ENCODE measurements around the gene MIEF1.

Gene MIEF1

DNA sequence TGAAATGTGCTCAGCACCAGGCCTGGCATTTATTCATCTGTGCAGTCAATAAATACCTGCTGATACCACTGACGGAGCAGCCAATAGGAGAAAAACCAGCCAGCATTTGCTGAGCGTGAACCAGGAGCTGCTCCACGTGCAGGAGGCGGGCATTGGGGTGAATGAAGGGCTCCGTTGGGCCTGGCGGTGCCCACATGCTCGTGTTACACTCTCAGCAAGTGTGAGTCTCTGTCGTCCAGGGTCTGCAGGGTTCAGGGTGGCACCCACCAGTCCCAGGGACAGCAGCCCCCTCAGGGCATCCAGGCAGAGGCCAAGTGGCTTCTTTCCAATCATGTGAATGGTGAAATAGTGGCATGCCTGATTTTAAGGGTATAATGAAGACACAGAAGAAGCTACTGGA, 34.6 kb downstream of the MIEF1 start:
- no peak for DNase-seq (ENCODE audit: low read depth)
- TF ChIP-seq, protein P1, sequence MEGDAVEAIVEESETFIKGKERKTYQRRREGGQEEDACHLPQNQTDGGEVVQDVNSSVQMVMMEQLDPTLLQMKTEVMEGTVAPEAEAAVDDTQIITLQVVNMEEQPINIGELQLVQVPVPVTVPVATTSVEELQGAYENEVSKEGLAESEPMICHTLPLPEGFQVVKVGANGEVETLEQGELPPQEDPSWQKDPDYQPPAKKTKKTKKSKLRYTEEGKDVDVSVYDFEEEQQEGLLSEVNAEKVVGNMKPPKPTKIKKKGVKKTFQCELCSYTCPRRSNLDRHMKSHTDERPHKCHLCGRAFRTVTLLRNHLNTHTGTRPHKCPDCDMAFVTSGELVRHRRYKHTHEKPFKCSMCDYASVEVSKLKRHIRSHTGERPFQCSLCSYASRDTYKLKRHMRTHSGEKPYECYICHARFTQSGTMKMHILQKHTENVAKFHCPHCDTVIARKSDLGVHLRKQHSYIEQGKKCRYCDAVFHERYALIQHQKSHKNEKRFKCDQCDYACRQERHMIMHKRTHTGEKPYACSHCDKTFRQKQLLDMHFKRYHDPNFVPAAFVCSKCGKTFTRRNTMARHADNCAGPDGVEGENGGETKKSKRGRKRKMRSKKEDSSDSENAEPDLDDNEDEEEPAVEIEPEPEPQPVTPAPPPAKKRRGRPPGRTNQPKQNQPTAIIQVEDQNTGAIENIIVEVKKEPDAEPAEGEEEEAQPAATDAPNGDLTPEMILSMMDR (IDR thresholded peaks at IDR 0.05; ENCODE audit: low read length, missing control alignments), result no peak

DNA sequence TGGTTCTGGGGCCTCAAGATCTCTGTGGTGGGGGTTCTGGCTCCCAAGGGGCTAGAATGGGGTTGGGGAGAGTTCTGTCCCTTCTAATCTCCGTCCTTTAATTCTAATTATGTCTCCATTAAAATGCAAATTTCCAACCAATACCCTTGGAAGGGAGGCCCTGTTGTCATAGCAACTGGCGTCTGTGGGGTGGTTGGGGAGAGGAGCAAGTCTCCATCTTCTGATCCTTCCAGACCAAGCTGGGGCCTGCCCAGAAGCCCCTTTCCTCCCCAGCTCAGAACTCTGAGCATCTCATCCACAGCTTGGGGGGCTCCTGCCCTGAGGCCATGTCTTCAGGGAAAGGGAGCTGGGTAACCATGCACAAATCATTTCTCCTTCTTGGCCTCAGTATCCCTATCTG, 35.9 kb downstream of the MIEF1 start:
- TF ChIP-seq, protein P1 (IDR thresholded peaks at IDR 0.05; ENCODE audit: low read length, missing control alignments), result no peak
- no peak for DNase-seq (ENCODE audit: low read depth)

More for the DNA sequence above, 34.6 kb downstream of the MIEF1 start:
- H3K4me3 ChIP-seq (replicated peaks; ENCODE audit: low read depth, low read length), result no peak overlapping the region

DNA sequence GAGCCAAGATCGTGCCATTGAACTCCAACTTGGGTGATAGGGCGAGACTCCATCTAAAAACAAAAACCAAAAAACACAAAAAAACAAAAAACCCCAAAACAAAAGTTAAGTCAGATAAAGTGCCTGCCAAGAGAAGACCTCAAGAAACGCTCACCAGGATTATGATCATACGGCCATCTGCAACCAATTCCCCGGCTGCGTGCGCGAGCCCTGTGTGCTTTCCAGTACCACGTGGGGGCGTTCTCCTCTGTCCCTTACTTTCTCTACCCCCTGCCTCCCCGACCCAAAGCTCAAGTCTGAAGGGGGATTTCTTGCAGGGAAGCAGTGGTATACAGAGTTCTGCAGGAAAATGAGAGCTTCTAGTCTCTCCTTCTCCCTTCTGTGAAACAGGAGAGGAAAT, 41.0 kb downstream of the MIEF1 start:
- peak; percentile 35 for DNase-seq (ENCODE audit: low read depth)
- TF ChIP-seq, protein P1 (IDR thresholded peaks at IDR 0.05; ENCODE audit: low read length, missing control alignments), result peak; percentile 43

More for the DNA sequence above, 35.9 kb downstream of the MIEF1 start:
- no peak overlapping the region for H3K4me3 ChIP-seq (replicated peaks; ENCODE audit: low read depth, low read length)

DNA sequence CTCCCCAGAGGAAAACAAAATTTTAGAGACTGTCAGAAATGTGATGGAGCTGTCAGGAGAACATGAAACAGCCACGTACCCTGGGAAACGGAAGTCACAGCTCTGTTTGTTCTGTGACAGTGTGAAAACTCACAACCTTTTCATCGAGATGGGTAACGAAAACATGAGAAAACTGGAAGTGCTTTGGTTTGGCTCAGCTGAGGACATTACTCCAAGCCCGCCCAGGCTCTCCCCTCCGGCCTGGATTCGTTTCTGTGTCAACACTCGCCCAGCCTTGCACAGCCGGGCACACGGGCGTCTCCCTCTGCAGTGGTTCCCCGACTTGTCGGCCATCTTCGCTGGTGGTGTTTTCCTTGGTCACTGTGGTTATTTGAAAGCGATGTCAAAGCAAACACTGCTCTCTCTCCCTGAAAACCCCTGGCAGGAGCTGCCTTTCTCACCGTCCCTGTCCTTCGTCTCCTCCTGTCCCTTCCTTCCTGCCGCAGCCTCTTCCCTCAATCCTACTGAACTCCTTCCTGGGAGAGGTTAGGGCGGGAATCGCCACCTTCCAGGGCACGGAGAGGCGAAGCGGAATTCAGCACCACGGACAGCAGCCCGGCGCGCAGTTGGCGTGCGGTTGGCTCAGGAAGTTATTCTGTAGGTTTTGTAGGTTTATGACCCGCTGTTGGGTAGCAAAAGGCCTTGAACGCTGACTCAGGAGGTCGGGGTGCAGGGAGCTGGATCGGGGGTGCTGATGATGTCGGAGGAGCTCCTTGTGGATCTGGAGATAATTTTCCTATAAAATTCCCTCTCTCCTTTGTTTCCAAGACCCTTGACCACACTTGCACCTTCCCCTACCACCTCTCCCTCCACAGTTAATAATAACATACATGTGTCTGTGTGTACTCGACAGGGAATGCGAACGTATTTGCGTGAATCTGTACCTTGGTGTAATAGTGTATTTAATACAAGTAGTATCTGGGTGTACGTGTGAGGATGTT, 43.6 kb downstream of the MIEF1 start:
- TF ChIP-seq, protein P1 (IDR thresholded peaks at IDR 0.05; ENCODE audit: low read length, missing control alignments), result no peak
- DNase-seq (ENCODE audit: low read depth), result peak; percentile 43

More for the DNA sequence above, 41.0 kb downstream of the MIEF1 start:
- no peak overlapping the region for H3K4me3 ChIP-seq (replicated peaks; ENCODE audit: low read depth, low read length)

DNA sequence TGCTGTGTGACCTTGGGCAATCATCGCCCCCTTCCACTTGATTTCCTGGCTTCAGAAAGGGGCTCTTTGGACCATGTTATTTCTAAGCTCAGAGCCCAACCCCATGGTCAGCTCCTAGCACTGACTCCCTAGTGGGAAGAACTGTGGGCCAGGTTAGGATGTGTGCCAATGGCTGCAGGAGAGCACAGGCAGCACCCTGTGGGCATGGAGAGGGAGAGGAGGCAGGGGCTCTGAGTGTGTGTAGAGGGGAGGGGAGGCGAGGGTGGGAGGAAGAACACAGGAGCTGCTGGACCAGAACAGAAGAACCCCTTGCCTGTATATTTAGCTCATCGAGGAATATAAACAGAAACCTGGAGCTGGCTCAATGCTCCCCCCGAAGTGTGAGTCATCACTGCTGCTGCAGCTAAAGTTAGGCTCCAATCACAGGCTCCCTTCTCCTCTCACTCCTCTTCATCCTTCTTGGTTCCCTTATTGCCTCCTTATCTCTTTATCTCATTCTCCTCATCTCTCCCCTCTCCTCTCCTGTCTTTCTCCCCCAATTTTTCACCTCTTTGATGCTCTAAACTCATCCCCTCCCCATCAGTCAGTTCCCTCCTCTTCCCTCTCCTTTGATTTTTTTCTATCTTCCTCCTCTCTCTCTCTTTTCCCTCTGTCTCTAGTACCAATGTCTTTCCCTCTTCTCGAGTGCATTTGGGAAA, 44.9 kb downstream of the MIEF1 start:
- no peak overlapping the region for H3K4me3 ChIP-seq (replicated peaks; ENCODE audit: low read depth, low read length)
- no peak for DNase-seq (ENCODE audit: low read depth)
- TF ChIP-seq, protein P1 (IDR thresholded peaks at IDR 0.05; ENCODE audit: low read length, missing control alignments), result no peak

More for the DNA sequence above, 43.6 kb downstream of the MIEF1 start:
- H3K4me3 ChIP-seq (replicated peaks; ENCODE audit: low read depth, low read length), result no peak overlapping the region

DNA sequence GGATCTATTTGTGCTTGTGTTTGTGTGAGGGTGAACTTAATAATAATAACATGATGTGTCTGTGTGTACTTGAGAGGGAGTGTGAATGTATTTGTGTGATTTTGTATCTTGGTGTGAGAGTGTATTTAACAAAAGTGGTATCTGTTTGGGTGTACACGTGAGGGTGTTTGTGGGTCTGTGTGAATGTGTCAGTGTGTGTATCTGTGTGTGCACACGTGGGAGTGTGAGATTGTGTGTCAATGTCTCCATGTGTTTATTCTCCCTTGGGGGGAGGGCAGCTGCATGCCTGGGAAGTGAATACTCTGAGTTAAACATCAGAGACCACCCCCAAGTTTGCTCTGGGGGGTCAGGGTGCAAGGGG, 45.5 kb downstream of the MIEF1 start:
- TF ChIP-seq, protein P1 (IDR thresholded peaks at IDR 0.05; ENCODE audit: low read length, missing control alignments), result no peak
- H3K4me3 ChIP-seq (replicated peaks; ENCODE audit: low read depth, low read length), result no peak overlapping the region
- no peak for DNase-seq (ENCODE audit: low read depth)
